Fibroblast of the conjunctiva (primary cell): ENCODE data around the gene LNPEP.
"Not testable (repeated sequence)": the region's sequence is repeated elsewhere in the genome, so short reads cannot be mapped to it uniquely, and the experiment has no call there.

ENCODE experiments used
- DNase-seq: peaks from one replicate; pipeline ENCODE4 v3.0.0-alpha.2; 2010; ENCODE audit warnings: low read depth

The LNPEP gene

GRCh38 chr5:97065475-97065874, 129.6 kb downstream of the LNPEP start:
- DNase-seq, result no peak

- DNase-seq, result no peak
Measured at GRCh38 chr5:97067296-97067850, 131.5 kb downstream of the LNPEP start.

- DNase-seq, result no peak
Measured at GRCh38 chr5:97070234-97070633, 134.4 kb downstream of the LNPEP start.

- DNase-seq, result no peak
Measured at GRCh38 chr5:97071101-97071500, 135.2 kb downstream of the LNPEP start.

GRCh38 chr5:97071993-97072392, 136.1 kb downstream of the LNPEP start:
- DNase-seq, result no peak

- no peak for DNase-seq
Measured at GRCh38 chr5:97072696-97073095, 136.8 kb downstream of the LNPEP start.

GRCh38 chr5:97073420-97073819, 137.5 kb downstream of the LNPEP start:
- DNase-seq, result no peak

- DNase-seq, result no peak
Measured at GRCh38 chr5:97074859-97075489, 139.1 kb downstream of the LNPEP start.

- no peak for DNase-seq
Measured at GRCh38 chr5:97075649-97076048, 139.8 kb downstream of the LNPEP start.

GRCh38 chr5:97076098-97076497, 140.2 kb downstream of the LNPEP start:
- DNase-seq, result no peak

- no peak for DNase-seq
Measured at GRCh38 chr5:97077246-97077645, 141.4 kb downstream of the LNPEP start.

GRCh38 chr5:97078958-97079743, 143.3 kb downstream of the LNPEP start:
- no peak for DNase-seq

GRCh38 chr5:97084782-97085458, 149.0 kb downstream of the LNPEP start:
- DNase-seq, result not testable (repeated sequence)

- no peak for DNase-seq
Measured at GRCh38 chr5:97085459-97086181, 149.7 kb downstream of the LNPEP start.
